K562 (cell line): ENCODE results near the gene KCNQ4. TPM values are rescaled to one million over a fixed set of nuclear protein-coding genes. Genes with fewer than 3 reads are reported as not detected.

Source experiments
- BRCA1 ChIP-seq, 2 experiments: fragments of 450-650 bp in 1 of 2; sonication (generic) in 1 of 2; formaldehyde crosslinking in 1 of 2; IDR thresholded peaks; 2 replicates each; pipeline versions ENCODE4 v1.5.0 to v1.6.1; 2017 to 2020; ENCODE audit warnings: mild to moderate bottlenecking in 1 of 2, missing genetic modification reagents in 1 of 2
- ELF2 ChIP-seq: fragments of 250-450 bp; sonication (Bioruptor Pico); IDR thresholded peaks from 2 replicates; pipeline ENCODE4 v1.5.0; 2021; ENCODE audit warnings: mild to moderate bottlenecking
- HEY1 ChIP-seq: fragments of 250-450 bp; sonication (Bioruptor Pico); IDR thresholded peaks from 2 replicates; pipeline ENCODE4 v1.5.0; 2020; ENCODE audit warnings: mild to moderate bottlenecking, moderate library complexity, borderline replicate concordance
- MTA2 ChIP-seq: fragments of 450-650 bp; IDR thresholded peaks from 2 replicates; pipeline ENCODE4 v1.6.1; 2016; ENCODE audit warnings: low read depth
- NELFE ChIP-seq: IDR thresholded peaks from 2 replicates; pipeline ENCODE4 v1.6.1; 2011; ENCODE audit warnings: mild to moderate bottlenecking; ENCODE audit not compliant: insufficient read depth, insufficient read length
- POU5F1 ChIP-seq: fragments of 150-350 bp; IDR thresholded peaks from 2 replicates; pipeline ENCODE4 v1.6.1; 2014; ENCODE audit warnings: borderline replicate concordance, low read length, low read depth, mild to moderate bottlenecking; ENCODE audit not compliant: partially characterized antibody
- PYGO2 ChIP-seq: fragments of 450-650 bp; IDR thresholded peaks from 2 replicates; pipeline ENCODE4 v1.6.1; 2016; ENCODE audit warnings: mild to moderate bottlenecking, missing genetic modification characterization, moderate library complexity, missing compliant biosample characterization
- RBBP5 ChIP-seq: fragments of 200-600 bp; sonication (generic); IDR thresholded peaks from 2 replicates; pipeline ENCODE4 v1.6.1; 2012; ENCODE audit warnings: borderline replicate concordance, mild to moderate bottlenecking, low read length, control low read depth, inconsistent platforms; ENCODE audit not compliant: insufficient read depth, poor library complexity, severe bottlenecking
- RBM25 ChIP-seq: fragments of 200-400 bp; formaldehyde crosslinking; IDR thresholded peaks from 2 replicates; pipeline ENCODE4 v1.6.1; 2018; ENCODE audit warnings: low read length, low read depth, moderate library complexity; ENCODE audit not compliant: severe bottlenecking
- SREBF2 ChIP-seq: sonication (generic); formaldehyde crosslinking; IDR thresholded peaks from 2 replicates; pipeline ENCODE4 v1.4.0; 2020; ENCODE audit warnings: mild to moderate bottlenecking, missing genetic modification reagents
- TOE1 ChIP-seq, 2 experiments: fragments of 450-650 bp in 1 of 2; sonication (generic) in 1 of 2; formaldehyde crosslinking in 1 of 2; IDR thresholded peaks; 2 replicates each; pipeline versions ENCODE4 v1.7.1 to v1.8.0; 2016 to 2022; ENCODE audit warnings: borderline replicate concordance in 2 of 2, mild to moderate bottlenecking in 2 of 2, antibody characterized with exemption in 1 of 2, inconsistent platforms in 1 of 2, low read depth in 1 of 2, missing genetic modification reagents in 1 of 2, moderate library complexity in 1 of 2
- ZFP36 ChIP-seq: fragments of 150-350 bp; IDR thresholded peaks from 2 replicates; pipeline ENCODE4 v1.6.1; 2018; ENCODE audit warnings: low read length, low read depth; ENCODE audit not compliant: partially characterized antibody
- ZNF143 ChIP-seq: sonication (generic); formaldehyde crosslinking; IDR thresholded peaks from 2 replicates; pipeline ENCODE4 v1.9.0; 2022; ENCODE audit warnings: mild to moderate bottlenecking, missing genetic modification reagents
- ZNF3 ChIP-seq: fragments of 250-450 bp; sonication (Bioruptor Pico); IDR thresholded peaks from 2 replicates; pipeline ENCODE4 v1.5.0; 2021; ENCODE audit warnings: mild to moderate bottlenecking, moderate library complexity
- ZNF584 ChIP-seq: fragments of 200-800 bp; sonication (Bioruptor generic); IDR thresholded peaks from 2 replicates; pipeline ENCODE4 v1.6.1; 2016; ENCODE audit warnings: low read depth, mild to moderate bottlenecking, missing genetic modification characterization, missing compliant biosample characterization
- ZNF644 ChIP-seq: fragments of 200-800 bp; sonication (Bioruptor generic); IDR thresholded peaks from 2 replicates; pipeline ENCODE4 v1.6.1; 2016; ENCODE audit warnings: low read depth, missing genetic modification characterization, missing compliant biosample characterization
- ZNF780A ChIP-seq: fragments of 250-450 bp; sonication (Bioruptor Pico); IDR thresholded peaks from 2 replicates; pipeline ENCODE4 v1.5.0; 2021; ENCODE audit warnings: mild to moderate bottlenecking
- ZNF79 ChIP-seq: fragments of 250-450 bp; sonication (Bioruptor Pico); IDR thresholded peaks from 2 replicates; pipeline ENCODE4 v1.4.0; 2020; ENCODE audit warnings: low read depth, mild to moderate bottlenecking, moderate library complexity
- polyA plus RNA-seq, 8 experiments: library from polyadenylated mRNA; depleted of rRNA in 4 of 8; stranded (reverse) in 5 of 8; unstranded in 3 of 8; fragments of >200 nt; fragmentation: Nextera tagmentation in 2 of 8; fragmentation: Illumina TruSeq in 1 of 8; extraction: Ambion mirVana in 2 of 8; extraction: Trizol in 1 of 8; gene quantifications; 2 replicates each; pipeline versions ENCODE4 v1.2.1 to v1.2.3, GENCODE V29; 2011 to 2014; ENCODE audit warnings: inconsistent platforms in 1 of 8, missing spikeins in 1 of 8
- total RNA-seq, 7 experiments: library from RNA; depleted of rRNA in 6 of 7; stranded (reverse); fragments of >200 nt in 6 of 7; fragmentation: Illumina TruSeq in 2 of 7; extraction: Trizol in 2 of 7; gene quantifications; 2 replicates each; pipeline versions ENCODE4 v1.2.1 to v1.2.3, GENCODE V29; 2011 to 2021; ENCODE audit warnings: low replicate concordance in 1 of 7
- TF ChIP-seq, protein P1 (sequence below): fragments of 250-450 bp; sonication (Bioruptor Pico); IDR thresholded peaks from 2 replicates; pipeline ENCODE4 v1.5.0; 2021; ENCODE audit warnings: mild to moderate bottlenecking, borderline replicate concordance
- TF ChIP-seq, protein P2 (sequence below): fragments of 450-650 bp; IDR thresholded peaks from 2 replicates; pipeline ENCODE4 v1.6.1; 2016
- TF ChIP-seq, protein P3 (sequence below): fragments of 450-650 bp; IDR thresholded peaks from 2 replicates; pipeline ENCODE4 v1.6.1; 2017; ENCODE audit warnings: mild to moderate bottlenecking, moderate library complexity

The KCNQ4 gene
- total and polyA plus RNA-seq, 9 of the 15 experiments (the other 6 are each of a cell fraction or from before 2014, with no cell fraction given), result 0.07 to 4.1 (median 0.79) TPM

DNA sequence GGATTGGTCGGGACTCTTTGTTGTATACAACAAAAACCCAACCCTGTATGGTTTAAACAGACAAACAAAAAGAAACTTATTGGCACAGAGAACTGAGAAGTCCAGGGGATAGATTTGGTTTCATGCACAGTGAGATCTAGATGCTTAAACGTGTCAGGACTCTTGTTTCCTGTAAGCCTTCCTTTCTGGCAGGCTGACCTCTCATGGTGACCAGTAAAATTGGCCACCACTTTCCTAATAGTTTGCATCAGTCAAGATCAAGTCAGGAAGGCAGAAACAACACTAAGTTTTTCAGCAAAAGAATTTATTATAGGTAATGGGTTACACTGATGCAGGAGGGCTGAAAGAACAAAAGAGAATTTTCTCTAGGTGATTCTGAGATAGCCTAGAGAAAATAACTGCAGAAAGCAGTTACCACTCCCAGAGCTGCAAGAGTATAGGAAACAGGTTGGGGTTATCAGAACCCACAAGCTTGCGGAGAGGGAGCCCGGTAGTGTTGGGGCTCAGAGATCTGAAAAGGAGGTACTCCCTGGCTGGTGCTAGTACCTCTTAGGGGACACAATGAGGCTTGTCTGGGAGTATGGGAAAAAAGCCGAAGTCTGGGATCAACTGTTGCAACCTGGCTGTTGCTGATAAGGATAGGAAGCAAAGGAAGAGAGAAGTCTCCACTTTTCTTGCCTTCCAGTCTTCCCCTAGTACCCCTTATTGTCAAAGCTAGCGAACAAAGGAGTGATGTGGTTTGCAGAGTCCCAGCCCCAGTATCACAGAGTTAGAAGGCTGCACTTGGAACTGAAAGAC lies 57.1 kb downstream of the KCNQ4 start (continued):
- TF ChIP-seq, protein P1, sequence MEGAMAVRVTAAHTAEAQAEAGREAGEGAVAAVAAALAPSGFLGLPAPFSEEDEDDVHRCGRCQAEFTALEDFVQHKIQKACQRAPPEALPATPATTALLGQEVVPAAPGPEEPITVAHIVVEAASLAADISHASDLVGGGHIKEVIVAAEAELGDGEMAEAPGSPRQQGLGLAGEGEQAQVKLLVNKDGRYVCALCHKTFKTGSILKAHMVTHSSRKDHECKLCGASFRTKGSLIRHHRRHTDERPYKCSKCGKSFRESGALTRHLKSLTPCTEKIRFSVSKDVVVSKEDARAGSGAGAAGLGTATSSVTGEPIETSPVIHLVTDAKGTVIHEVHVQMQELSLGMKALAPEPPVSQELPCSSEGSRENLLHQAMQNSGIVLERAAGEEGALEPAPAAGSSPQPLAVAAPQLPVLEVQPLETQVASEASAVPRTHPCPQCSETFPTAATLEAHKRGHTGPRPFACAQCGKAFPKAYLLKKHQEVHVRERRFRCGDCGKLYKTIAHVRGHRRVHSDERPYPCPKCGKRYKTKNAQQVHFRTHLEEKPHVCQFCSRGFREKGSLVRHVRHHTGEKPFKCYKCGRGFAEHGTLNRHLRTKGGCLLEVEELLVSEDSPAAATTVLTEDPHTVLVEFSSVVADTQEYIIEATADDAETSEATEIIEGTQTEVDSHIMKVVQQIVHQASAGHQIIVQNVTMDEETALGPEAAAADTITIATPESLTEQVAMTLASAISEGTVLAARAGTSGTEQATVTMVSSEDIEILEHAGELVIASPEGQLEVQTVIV (CRISPR knock-in tag), result no peak
- TF ChIP-seq ELF2 (CRISPR knock-in tag) (no peak), ZNF780A (no peak), SREBF2 (no peak), MTA2 (peak; percentile 91), ZFP36 (peak; percentile 41), HEY1 (CRISPR knock-in tag) (no peak), RBBP5 (no peak), PYGO2 (no peak), ZNF584 (no peak), ZNF79 (no peak), ZNF644 (0 out of 2 replicates have a peak, but pooled peaks have one; percentile 59), ZNF143 (CRISPR knock-in tag) (no peak), BRCA1 (IDR thresholded peaks at IDR 0.05) (no peak), BRCA1 (CRISPR knock-in tag; IDR thresholded peaks at IDR 0.05) (no peak), POU5F1 (no peak), NELFE (no peak), TOE1 (IDR thresholded peaks at IDR 0.05; ENCODE audit: borderline replicate concordance) (0 out of 2 replicates have a peak, but pooled peaks have one; percentile 47), TOE1 (CRISPR knock-in tag; IDR thresholded peaks at IDR 0.05; ENCODE audit: borderline replicate concordance, low read depth) (0 out of 2 replicates have a peak, but pooled peaks have one; percentile 57), ZNF3 (CRISPR knock-in tag) (no peak), RBM25 (no peak)
- TF ChIP-seq, protein P2, sequence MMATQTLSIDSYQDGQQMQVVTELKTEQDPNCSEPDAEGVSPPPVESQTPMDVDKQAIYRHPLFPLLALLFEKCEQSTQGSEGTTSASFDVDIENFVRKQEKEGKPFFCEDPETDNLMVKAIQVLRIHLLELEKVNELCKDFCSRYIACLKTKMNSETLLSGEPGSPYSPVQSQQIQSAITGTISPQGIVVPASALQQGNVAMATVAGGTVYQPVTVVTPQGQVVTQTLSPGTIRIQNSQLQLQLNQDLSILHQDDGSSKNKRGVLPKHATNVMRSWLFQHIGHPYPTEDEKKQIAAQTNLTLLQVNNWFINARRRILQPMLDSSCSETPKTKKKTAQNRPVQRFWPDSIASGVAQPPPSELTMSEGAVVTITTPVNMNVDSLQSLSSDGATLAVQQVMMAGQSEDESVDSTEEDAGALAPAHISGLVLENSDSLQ, result no peak
- TF ChIP-seq, protein P3, sequence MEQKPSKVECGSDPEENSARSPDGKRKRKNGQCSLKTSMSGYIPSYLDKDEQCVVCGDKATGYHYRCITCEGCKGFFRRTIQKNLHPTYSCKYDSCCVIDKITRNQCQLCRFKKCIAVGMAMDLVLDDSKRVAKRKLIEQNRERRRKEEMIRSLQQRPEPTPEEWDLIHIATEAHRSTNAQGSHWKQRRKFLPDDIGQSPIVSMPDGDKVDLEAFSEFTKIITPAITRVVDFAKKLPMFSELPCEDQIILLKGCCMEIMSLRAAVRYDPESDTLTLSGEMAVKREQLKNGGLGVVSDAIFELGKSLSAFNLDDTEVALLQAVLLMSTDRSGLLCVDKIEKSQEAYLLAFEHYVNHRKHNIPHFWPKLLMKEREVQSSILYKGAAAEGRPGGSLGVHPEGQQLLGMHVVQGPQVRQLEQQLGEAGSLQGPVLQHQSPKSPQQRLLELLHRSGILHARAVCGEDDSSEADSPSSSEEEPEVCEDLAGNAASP, result no peak
